Endothelial cell of umbilical vein (primary cell): ENCODE data around the gene CLEC20A. TPM values are rescaled to one million over a fixed set of nuclear protein-coding genes. Genes with fewer than 3 reads are reported as not detected.

ENCODE experiments used
- BruUV-seq: library from RNA; stranded (reverse); fragments of 400-500 nt; replicated peaks from 2 replicates; lab custom pipeline; 2021; lab: Mats Ljungman, UMichigan
- CTCF ChIA-PET: fragments of 300-600, 350-600 bp; sonication (Branson Sonifier 250); formaldehyde crosslinking; loops from one replicate; lab custom pipeline; 2021; ENCODE audit warnings: antibody characterized with exemption, inconsistent platforms; lab: Charles Lee
- POLR2A ChIA-PET: fragments of 300-600, 350-600 bp; sonication (Branson Sonifier 250); formaldehyde crosslinking; loops from one replicate; lab custom pipeline; 2021; ENCODE audit warnings: antibody characterized with exemption, inconsistent platforms; lab: Charles Lee
- DNase-seq: peaks from one replicate; pipeline ENCODE4 v3.0.0-alpha.2; 2011; ENCODE audit warnings: low read depth, low spot score
- FAIRE-seq: peaks from 2 replicates; lab custom pipeline; 2011; peaks lifted over from hg19 to GRCh38; lab: Jason Lieb, UNC
- H2AFZ ChIP-seq: 2 replicates; pipeline ENCODE4 v1.6.0; 2012; ENCODE audit warnings: low read depth, low read length, control low read depth, inconsistent platforms
- H3K27ac ChIP-seq: 2 replicates; pipeline ENCODE4 v1.5.1; 2011; ENCODE audit warnings: low read depth, mild to moderate bottlenecking, control low read depth, low read length, moderate library complexity; ENCODE audit not compliant: insufficient read depth
- H3K27me3 ChIP-seq, 2 experiments: 2 replicates each; pipeline versions ENCODE4 v1.6.0 to v1.6.1; 2011; ENCODE audit warnings: low read length in 2 of 2, mixed read lengths in 1 of 2; ENCODE audit not compliant: control insufficient read depth in 2 of 2, insufficient read depth in 2 of 2
- H3K36me3 ChIP-seq, 2 experiments: 2 replicates in 1 of 2; 3 replicates in 1 of 2; pipeline ENCODE4 v1.5.1; 2011; ENCODE audit warnings: low read length in 2 of 2, mild to moderate bottlenecking in 1 of 2, moderate library complexity in 1 of 2; ENCODE audit not compliant: control insufficient read depth in 2 of 2, insufficient read depth in 2 of 2; ENCODE audit errors: extremely low read depth in 1 of 2
- H3K4me1 ChIP-seq: 3 replicates; pipeline ENCODE4 v1.5.1; 2011; ENCODE audit warnings: mild to moderate bottlenecking, low read length; ENCODE audit not compliant: control insufficient read depth, insufficient read depth; ENCODE audit errors: extremely low read depth
- H3K4me2 ChIP-seq: 2 replicates; pipeline ENCODE4 v1.6.1; 2011; ENCODE audit warnings: low read length, control low read depth, mixed read lengths; ENCODE audit not compliant: insufficient read depth
- H3K4me3 ChIP-seq, 3 experiments: fragments of 200-600 bp in 1 of 3; sonication (generic), shearing (Covaris generic) in 1 of 3; replicated peaks in 1 of 3; 2 replicates each; pipeline ENCODE4 v1.5.1; 2011 to 2016; ENCODE audit warnings: control low read depth in 3 of 3, low read length in 3 of 3, mild to moderate bottlenecking in 2 of 3, inconsistent platforms in 1 of 3, low read depth in 1 of 3, moderate library complexity in 1 of 3; ENCODE audit not compliant: insufficient read depth in 1 of 3
- H3K79me2 ChIP-seq: 2 replicates; pipeline ENCODE4 v1.6.0; 2012; ENCODE audit warnings: low read length, inconsistent platforms; ENCODE audit not compliant: control insufficient read depth, insufficient read depth
- H3K9ac ChIP-seq: replicated peaks from 2 replicates; pipeline ENCODE3; 2011; ENCODE audit warnings: low read length, control low read depth; ENCODE audit not compliant: insufficient read depth; ENCODE audit errors: extremely low read depth
- H3K9me1 ChIP-seq: replicated peaks from 3 replicates; pipeline ENCODE4 v1.6.0; 2011; ENCODE audit warnings: mild to moderate bottlenecking, low read length; ENCODE audit not compliant: control insufficient read depth, insufficient read depth; ENCODE audit errors: extremely low read depth
- H3K9me3 ChIP-seq: replicated peaks from 2 replicates; pipeline ENCODE4 v1.5.1; 2012; ENCODE audit warnings: low read length, inconsistent platforms; ENCODE audit not compliant: control insufficient read depth, insufficient read depth
- H4K20me1 ChIP-seq: replicated peaks from 2 replicates; pipeline ENCODE3; 2011; ENCODE audit warnings: mild to moderate bottlenecking, low read length; ENCODE audit not compliant: control insufficient read depth, insufficient read depth; ENCODE audit errors: extremely low read depth
- CTCF ChIP-seq, 2 donors: IDR thresholded peaks; 1 replicate in 1 of 2; 2 replicates in 1 of 2; pipeline ENCODE4 v1.5.1; 2011; ENCODE audit warnings: low read length in 2 of 2, mild to moderate bottlenecking in 2 of 2, moderate library complexity in 2 of 2, control low read depth in 1 of 2, inconsistent platforms in 1 of 2, low read depth in 1 of 2; ENCODE audit not compliant: insufficient read depth in 1 of 2; ENCODE audit errors: extremely low read depth in 1 of 2
- EZH2 ChIP-seq: IDR thresholded peaks from 2 replicates; pipeline ENCODE4 v1.6.1; 2012; ENCODE audit warnings: borderline replicate concordance, low read depth, mild to moderate bottlenecking, moderate library complexity, low read length, inconsistent platforms; ENCODE audit not compliant: severe bottlenecking
- FOS ChIP-seq: IDR thresholded peaks from 2 replicates; pipeline ENCODE4 v1.6.1; 2011; ENCODE audit warnings: mild to moderate bottlenecking, low read length, moderate library complexity, borderline replicate concordance; ENCODE audit not compliant: insufficient read depth
- GATA2 ChIP-seq: IDR thresholded peaks from 2 replicates; pipeline ENCODE4 v1.7.0; 2011; ENCODE audit warnings: low read depth, mild to moderate bottlenecking, moderate library complexity, mixed read lengths, low read length; ENCODE audit not compliant: insufficient read length, insufficient read depth
- JUN ChIP-seq: IDR thresholded peaks from 2 replicates; pipeline ENCODE4 v1.6.1; 2011; ENCODE audit warnings: borderline replicate concordance, low read depth; ENCODE audit not compliant: insufficient read length, insufficient read depth
- MAX ChIP-seq: IDR thresholded peaks from 2 replicates; pipeline ENCODE4 v1.6.1; 2011; ENCODE audit not compliant: insufficient read depth, insufficient read length
- MYC ChIP-seq: IDR thresholded peaks from one replicate; pipeline ENCODE4 v1.6.1; 2011; ENCODE audit warnings: mild to moderate bottlenecking, low read depth, low read length
- POLR2A ChIP-seq: IDR thresholded peaks from 2 replicates; pipeline ENCODE4 v1.6.1; 2012; ENCODE audit warnings: low read depth, mild to moderate bottlenecking, control low read depth, low read length
- POLR2AphosphoS5 ChIP-seq: IDR thresholded peaks from 2 replicates; pipeline ENCODE4 v1.6.1; 2012; ENCODE audit warnings: low read depth, mild to moderate bottlenecking, control low read depth, low read length, moderate library complexity; ENCODE audit not compliant: insufficient read depth
- dilution Hi-C: fragments of 300-500 bp; cut with MboI; formaldehyde crosslinking; loops from one replicate; pipeline ENCODE4 v1.15.0; 2019; ENCODE audit warnings: low sequenced_read_pairs; ENCODE audit not compliant: extremely low pct_ligation_motif_present
- intact Hi-C: fragments of 100-400 bp; cut with micrococcal nuclease; formaldehyde crosslinking; loops from one replicate; pipeline ENCODE4 v1.10.0; 2022
- polyA plus RNA-seq, 4 experiments: library from polyadenylated mRNA; depleted of rRNA in 3 of 4; stranded (reverse) in 3 of 4; unstranded in 1 of 4; fragments of >200 nt; gene quantifications; 2 replicates each; pipeline versions ENCODE4 v1.2.1 to v1.2.3, GENCODE V29; 2011 to 2012; ENCODE audit warnings: missing spikeins in 1 of 4
- total RNA-seq: library from RNA; stranded (reverse); gene quantifications from 2 replicates; pipeline ENCODE4 v1.2.3, GENCODE V29; 2021

Gene CLEC20A
- total and polyA plus RNA-seq, 2 donors (not counting 3 experiments of a cell fraction or from before 2014, with no cell fraction given), result not detected

- Histone ChIP-seq H2AFZ (no peak overlapping the region), H3K4me1 (no peaks in the 10 kb centered on the region), H4K20me1 (no peaks in the 10 kb centered on the region), H3K9me1 (no peaks in the 10 kb centered on the region), H3K4me2 (no peak overlapping the region), H3K27me3 (no peaks in the 10 kb centered on the region), H3K79me2 (no peaks in the 10 kb centered on the region), H3K36me3 (no peaks in the 10 kb centered on the region), H3K9ac (no peak overlapping the region), H3K27ac (no peak overlapping the region), H3K4me3 (no peak overlapping the region), H3K9me3 (no peaks in the 10 kb centered on the region)
- no peak for DNase-seq
- ChIA-PET CTCF (interaction anchor here (1.3 to 14.6 kb wide), 6 partner anchors 12 to 469 kb away, joined by 4 to 349 read pairs (median 44); no protein-coding TSS in a partner anchor), POLR2A (interaction anchor here (0.7 kb wide), 1 partner anchor 222 kb away, joined by 4 read pairs; no protein-coding TSS in a partner anchor)
- no peak for FAIRE-seq
- BruUV-seq, result no TSS peak
- dilution Hi-C loops, result no loop called here
- no peak for TF ChIP-seq POLR2A
- no peak for TF ChIP-seq FOS
- intact Hi-C loops, result loop anchor here (5.0 kb wide), 1 partner anchor 548 kb away; the partner anchor contains the start of gene TOR3A
These were observed 37.5 kb upstream of the CLEC20A start for GRCh38 chr1:178534137-178534868.

DNA sequence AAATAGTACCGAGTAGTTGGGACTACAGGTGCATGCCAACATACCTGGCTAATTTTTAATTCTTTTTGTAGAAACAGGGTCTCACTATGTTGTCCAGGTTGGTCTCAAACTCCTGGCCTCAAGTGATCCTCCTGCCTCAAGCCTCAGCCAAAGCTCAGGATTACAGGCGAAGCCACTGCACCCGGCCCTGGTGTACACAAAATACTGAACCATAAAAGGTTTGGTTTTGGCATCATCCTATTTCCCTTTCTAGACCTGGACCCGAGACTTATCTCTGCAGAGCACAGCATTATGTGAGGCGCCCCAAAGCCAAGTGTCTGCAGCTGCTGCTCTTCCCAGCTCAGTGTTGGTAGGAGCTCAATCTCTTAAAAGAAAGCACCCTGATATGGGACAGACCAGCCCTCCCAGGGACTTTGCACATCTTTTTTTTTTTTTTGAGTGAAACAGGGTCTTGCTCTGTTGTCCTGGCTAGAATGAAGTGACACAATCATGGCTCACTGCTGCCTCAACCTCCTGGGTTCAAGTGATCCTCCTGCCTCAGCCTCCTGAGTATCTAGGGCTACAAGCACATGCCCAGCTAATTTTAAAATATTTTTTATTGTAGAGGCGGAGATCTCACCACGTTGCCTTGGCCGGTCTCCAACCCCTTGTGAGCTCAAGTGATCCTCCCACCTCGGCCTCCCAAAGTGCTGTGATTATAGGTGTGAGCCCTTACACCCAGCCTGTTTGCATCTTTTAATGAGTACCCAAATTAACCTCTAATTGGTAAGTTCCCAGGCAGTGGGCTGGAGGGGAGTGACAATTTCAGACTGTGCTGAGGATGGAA is 36.6 kb upstream of the CLEC20A start:
- no TSS peak for BruUV-seq
- ChIA-PET CTCF (interaction anchor here (0.5 to 14.6 kb wide), 15 partner anchors 8 to 484 kb away, joined by 3 to 349 read pairs (median 7); no protein-coding TSS in a partner anchor), POLR2A (interaction anchor here (0.7 kb wide), 1 partner anchor 221 kb away, joined by 4 read pairs; no protein-coding TSS in a partner anchor)
- intact Hi-C loops (loop anchor here (2.0 to 5.0 kb wide), 3 partner anchors 219 to 549 kb away; partner anchors contain the start of gene TOR3A), dilution Hi-C loops (no loop called here)
- no peak for DNase-seq
- Histone ChIP-seq H4K20me1 (no peaks in the 10 kb centered on the region), H3K4me1 (no peaks in the 10 kb centered on the region), H3K9me3 (no peaks in the 10 kb centered on the region), H3K36me3 (no peaks in the 10 kb centered on the region), H3K9ac (no peak overlapping the region), H3K79me2 (no peaks in the 10 kb centered on the region), H3K4me3 (no peak overlapping the region), H3K9me1 (no peaks in the 10 kb centered on the region), H3K27ac (no peak overlapping the region), H3K27me3 (no peaks in the 10 kb centered on the region), H3K4me2 (no peak overlapping the region), H2AFZ (no peak overlapping the region)
- TF ChIP-seq JUN (no peak), POLR2AphosphoS5 (no peak), MAX (no peak), FOS (no peak), GATA2 (no peak), POLR2A (no peak), CTCF (IDR thresholded peaks at IDR 0.05; ENCODE audit: extremely low read depth in 1 of 2, insufficient read depth in 1 of 2, low read depth in 1 of 2, low read length in 2 of 2) (no peak), MYC (no peak), EZH2 (no peak)
- no peak for FAIRE-seq
